CD4-positive, alpha-beta T cell treated with Interleukin-2 at 100 ng/mL for 4 hours (primary cell): ENCODE measurements around the gene ZNF133.
"Not testable (repeated sequence)": the region's sequence is repeated elsewhere in the genome, so short reads cannot be mapped to it uniquely, and the experiment has no call there.

Experiments
- DNase-seq: peaks from one replicate; pipeline ENCODE4 v3.0.0-alpha.2; 2020; ENCODE audit warnings: low spot score

ZNF133 gene

GRCh38 chr20:18287915-18288748, at the start of gene ZNF133:
ZNF133 (plus strand) TSS chr20:18288527; CDS start chr20:18305687, 17,160 bp downstream.
- DNase-seq, result peak; percentile 96

GRCh38 chr20:18240997-18241396, 47.3 kb upstream of the ZNF133 start:
- no peak for DNase-seq

GRCh38 chr20:18243802-18244201, 44.5 kb upstream of the ZNF133 start:
- DNase-seq, result no peak

- DNase-seq, result not testable (repeated sequence)
These were observed 39.8 kb upstream of the ZNF133 start for GRCh38 chr20:18248545-18248944.

GRCh38 chr20:18250217-18250616, 38.1 kb upstream of the ZNF133 start:
- no peak for DNase-seq

- DNase-seq, result no peak
These were observed 35.5 kb upstream of the ZNF133 start for GRCh38 chr20:18252597-18253451.

GRCh38 chr20:18254615-18255014, 33.7 kb upstream of the ZNF133 start:
- no peak for DNase-seq

- no peak for DNase-seq
These were observed 32.8 kb upstream of the ZNF133 start for GRCh38 chr20:18255526-18255925.

GRCh38 chr20:18256440-18257090, 31.8 kb upstream of the ZNF133 start:
- no peak for DNase-seq

GRCh38 chr20:18258126-18258860, 30.0 kb upstream of the ZNF133 start:
- no peak for DNase-seq

- DNase-seq, result no peak
These were observed 28.6 kb upstream of the ZNF133 start for GRCh38 chr20:18259730-18260129.

- no peak for DNase-seq
These were observed 24.6 kb upstream of the ZNF133 start for GRCh38 chr20:18263723-18264122.

GRCh38 chr20:18265441-18265840, 22.9 kb upstream of the ZNF133 start:
- DNase-seq, result no peak

- no peak for DNase-seq
These were observed 22.0 kb upstream of the ZNF133 start for GRCh38 chr20:18266282-18266681.

- no peak for DNase-seq
These were observed 20.5 kb upstream of the ZNF133 start for GRCh38 chr20:18267815-18268214.

- DNase-seq, result no peak
These were observed 17.2 kb upstream of the ZNF133 start for GRCh38 chr20:18271160-18271559.

- DNase-seq, result no peak
These were observed 15.9 kb upstream of the ZNF133 start for GRCh38 chr20:18272451-18272850.

- DNase-seq, result no peak
These were observed 14.6 kb upstream of the ZNF133 start for GRCh38 chr20:18273738-18274137.

GRCh38 chr20:18275960-18276359, 12.4 kb upstream of the ZNF133 start:
- not testable (repeated sequence) for DNase-seq

- peak; percentile 57 for DNase-seq
These were observed 11.5 kb upstream of the ZNF133 start for GRCh38 chr20:18276821-18277220.

GRCh38 chr20:18279242-18279641, 9.1 kb upstream of the ZNF133 start:
- DNase-seq, result no peak
